ENCODE data around the gene APH1B.

Gene APH1B

DNA sequence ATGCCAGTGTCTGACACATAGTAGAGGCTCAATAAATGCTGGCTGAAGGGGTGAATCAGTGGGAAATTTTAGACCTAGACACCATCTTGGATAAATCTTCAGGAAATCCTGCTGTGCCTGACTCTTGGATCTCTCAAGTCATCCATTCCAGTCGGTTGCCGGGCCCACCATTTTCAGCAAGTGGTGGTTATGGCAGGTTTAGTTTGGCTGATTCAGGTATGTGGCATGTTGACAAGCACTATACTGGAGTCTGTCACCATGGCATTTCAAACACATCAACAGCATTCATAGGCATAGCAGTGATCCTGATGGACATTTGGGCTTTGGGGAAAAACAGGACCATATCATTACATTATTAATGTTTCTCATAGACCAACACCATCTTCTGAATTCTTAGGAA, 25.7 kb upstream of the APH1B start:
- DNase-seq (ENCODE audit: low read depth in 2 of 3, low spot score in 1 of 3): no peak

DNA sequence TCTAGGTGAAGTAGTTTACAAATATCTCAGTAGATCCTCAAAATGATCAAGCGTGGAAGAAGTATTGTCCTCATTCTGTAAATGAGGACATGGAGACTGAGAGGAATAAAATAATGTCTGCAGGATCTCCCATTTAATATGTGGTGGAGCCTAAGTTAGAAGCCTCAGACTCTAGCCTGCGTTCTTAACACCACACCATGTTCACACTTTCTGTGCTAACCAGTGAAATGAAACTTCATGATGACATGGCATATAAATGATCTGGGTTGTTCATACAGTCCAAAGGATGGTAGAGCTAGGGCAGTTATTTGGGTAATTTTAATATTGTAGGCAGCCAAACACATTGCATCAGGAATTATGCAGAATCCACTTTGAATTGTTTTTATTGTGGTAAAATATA, 25.1 kb upstream of the APH1B start:
- no peak for DNase-seq (ENCODE audit: low read depth in 2 of 3, low spot score in 1 of 3)

DNA sequence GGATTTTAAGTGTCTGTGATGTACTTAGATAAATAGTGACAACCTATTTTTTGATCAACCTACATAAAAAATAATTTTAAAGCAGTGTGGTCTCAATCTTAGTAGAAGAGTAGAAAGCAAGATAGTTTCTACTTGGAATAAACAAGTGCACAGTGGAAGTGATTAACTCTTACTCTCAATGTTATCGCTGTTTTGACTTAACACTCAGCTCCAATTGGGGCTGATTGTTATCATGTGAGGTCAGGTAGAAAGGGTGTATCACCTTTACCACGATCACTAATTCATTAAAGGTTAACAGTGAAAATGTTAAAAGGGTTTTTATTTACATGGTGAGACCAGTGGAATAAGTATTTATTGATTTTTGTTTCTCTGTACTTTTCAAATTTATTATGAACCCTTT, 22.4 kb upstream of the APH1B start:
- no peak for DNase-seq (ENCODE audit: low read depth in 2 of 3, low spot score in 1 of 3)

DNA sequence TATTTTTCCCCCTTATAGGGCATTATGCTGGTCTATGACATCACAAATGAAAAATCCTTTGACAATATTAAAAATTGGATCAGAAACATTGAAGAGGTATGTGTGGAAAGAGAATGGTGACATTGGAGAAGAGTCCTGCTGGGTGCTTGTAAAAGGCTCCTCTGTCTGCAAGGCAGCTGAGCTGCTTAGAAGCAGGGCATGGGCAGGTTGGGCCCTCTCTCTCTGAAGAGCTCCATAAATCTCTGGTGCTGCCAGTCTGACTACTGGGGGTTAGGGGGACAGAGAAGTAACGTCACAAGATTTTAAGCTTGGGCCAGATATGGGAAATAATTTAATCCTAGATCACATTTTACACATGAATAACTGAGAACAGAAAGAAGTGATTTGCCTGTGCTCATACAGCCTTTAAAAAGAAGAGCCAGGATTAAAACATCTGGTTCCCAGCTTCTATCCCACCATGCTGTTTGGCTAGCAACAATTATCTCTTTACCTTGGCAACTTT, 21.9 kb upstream of the APH1B start:
- no peak for DNase-seq (ENCODE audit: low read depth in 2 of 3, low spot score in 1 of 3)

DNA sequence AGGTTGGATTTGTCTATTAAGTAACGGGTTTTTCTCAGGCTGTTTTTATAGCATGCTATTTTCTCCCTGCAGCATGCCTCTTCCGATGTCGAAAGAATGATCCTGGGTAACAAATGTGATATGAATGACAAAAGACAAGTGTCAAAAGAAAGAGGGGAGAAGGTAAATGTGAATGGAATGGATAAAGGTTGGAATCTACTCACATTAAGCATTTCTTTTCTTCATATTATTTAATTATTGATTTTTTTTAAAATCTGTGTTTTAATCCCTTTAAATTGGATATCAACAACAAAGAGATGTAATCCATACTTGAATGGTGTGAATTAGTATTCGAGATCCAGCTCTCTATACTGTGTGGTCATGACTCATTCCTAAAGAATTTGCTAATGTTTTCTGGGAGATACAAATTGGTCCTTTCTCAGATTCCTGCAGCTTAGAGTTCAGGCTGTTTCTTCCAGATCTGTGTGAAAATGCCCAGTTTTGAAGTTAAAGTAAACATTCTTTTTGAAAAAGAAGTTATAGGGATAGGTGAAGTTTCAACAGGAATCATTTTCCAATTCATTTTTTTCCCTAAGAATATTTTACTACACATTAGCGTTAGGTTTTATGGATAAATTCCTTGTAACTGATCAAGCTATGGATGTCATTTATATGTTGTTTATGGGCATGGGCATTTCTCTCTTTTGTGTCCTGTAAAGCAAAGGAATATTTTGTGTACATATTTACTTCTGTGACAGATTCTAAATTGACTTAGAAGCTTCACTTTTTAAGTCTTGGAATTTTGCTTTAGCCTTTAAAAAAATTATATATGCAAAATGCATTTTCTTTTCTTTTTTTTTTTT, 20.8 kb upstream of the APH1B start:
- no peak for DNase-seq (ENCODE audit: low read depth in 2 of 3, low spot score in 1 of 3)

DNA sequence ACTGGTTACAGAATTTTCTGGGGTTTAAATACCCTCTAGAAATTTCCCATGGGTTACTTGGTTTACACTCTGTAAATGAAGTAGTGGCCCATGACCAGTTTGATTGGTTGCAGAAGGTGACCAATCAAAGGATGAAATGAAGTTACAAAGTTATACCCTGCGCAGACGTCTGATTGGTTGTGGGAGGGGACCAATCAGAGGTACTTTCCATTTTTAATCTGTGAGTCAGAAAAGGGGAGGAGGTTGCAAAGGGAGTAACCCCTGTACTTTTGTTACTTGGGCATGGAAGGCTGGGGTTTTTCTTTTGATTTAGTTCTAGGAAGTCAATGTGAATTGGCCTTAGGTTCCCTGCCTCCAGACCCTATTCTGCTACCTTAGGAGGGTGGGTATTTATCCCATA, 18.7 kb upstream of the APH1B start:
- no peak for DNase-seq (ENCODE audit: low read depth in 2 of 3, low spot score in 1 of 3)

DNA sequence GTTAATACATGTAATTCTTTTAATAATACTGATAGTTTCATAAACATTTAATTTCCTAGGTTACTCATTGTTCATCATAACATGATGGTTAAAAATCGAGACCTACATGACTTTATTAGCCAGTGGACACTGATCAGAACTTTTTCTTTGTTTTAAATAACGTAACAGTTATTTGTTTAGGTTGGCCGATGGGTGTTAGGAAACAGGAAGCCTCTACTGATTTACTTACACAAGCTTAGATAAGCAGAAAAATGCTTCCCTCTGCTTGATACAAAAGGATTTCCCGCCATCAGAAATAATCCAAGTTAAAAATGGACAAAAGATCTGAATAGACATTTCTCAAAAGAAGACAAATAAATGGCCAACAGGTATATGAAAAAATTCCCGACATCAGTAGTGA, 16.6 kb upstream of the APH1B start:
- no peak for DNase-seq (ENCODE audit: low read depth in 2 of 3, low spot score in 1 of 3)

DNA sequence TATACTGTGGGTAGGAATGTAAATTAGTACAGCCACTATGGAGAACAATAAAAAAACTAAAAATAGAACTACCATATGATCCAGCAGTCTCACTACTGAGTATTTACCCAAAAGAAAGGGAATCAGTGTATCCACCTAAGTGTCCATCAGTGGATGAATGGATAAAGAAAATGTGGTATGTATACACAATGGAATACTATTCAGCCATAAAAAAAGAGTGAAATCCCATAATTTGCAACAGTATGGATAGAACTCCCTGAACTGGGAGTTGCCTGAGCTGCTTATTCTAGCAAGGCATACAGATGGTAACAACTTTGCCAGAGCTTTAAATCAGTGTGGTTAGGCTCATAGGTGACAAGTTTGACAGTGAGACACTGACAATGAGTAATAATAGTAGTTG, 16.1 kb upstream of the APH1B start:
- no peak for DNase-seq (ENCODE audit: low read depth in 2 of 3, low spot score in 1 of 3)

DNA sequence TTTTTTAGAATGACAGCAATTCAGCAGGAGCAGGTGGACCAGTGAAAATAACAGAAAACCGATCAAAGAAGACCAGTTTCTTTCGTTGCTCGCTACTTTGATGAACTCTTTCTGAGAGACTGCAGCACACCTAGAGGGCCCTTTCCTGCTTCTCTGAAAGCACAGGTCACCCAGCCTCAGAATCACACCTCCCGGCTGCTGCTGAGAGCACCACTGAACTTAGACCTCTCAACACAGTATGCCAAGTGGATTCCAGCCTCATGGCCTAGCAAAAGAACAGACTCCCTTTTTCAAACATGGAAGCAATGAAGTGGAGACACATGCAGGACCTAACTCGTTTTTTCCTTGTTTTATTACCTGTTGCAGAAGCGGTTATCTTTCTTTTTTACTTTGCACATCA, 13.9 kb upstream of the APH1B start:
- DNase-seq (ENCODE audit: low read depth in 2 of 3, low spot score in 1 of 3): no peak

DNA sequence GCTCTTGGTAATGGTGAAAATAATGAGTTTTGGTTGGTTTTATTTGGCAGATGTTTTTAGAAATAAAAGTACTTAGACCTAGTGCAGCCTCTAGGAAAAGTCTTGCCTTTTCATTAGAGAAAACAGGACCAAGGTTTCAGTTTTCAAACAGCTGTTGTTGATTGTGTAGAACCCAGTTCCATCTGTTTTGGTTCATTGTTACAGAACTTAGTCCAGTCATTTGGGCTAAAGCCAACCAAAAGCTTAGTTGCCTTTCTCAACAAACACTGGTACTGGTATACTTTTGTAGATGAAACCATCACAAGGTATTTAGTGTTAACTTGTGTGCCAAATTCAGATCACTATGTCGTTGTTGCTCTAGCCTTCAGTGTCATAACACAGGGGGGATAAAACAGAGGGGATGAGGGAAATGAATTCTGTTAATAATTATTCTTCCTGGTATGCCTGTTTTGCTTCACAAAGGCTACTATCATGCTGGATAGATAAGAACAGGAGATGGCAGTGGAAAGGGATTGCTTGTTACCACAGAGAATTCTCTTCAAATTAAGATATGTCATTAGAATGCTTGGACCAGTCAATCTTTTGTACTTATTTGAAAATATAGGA, 12.6 kb upstream of the APH1B start:
- DNase-seq (ENCODE audit: low read depth in 2 of 3, low spot score in 1 of 3): no peak

DNA sequence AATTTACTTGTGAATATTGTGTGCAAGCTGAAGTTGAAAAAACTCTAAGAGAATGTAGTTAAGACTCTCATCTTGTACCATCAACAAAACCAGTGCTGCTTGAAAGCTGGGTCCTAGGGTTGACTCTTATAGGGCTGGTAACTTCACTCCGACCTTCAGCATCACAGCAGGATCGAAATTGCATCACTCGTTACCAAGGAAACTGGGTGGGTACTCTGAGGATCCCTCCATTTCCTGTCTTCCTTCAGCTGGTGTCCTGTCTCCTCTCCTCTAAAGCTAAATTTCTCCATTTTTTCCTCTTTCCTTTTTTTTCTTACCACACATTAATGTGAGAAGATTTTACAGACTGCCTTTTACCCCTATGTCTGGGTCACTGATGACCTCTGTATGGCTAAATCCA, 3.0 kb upstream of the APH1B start:
- DNase-seq (ENCODE audit: low read depth in 2 of 3, low spot score in 1 of 3): no peak

DNA sequence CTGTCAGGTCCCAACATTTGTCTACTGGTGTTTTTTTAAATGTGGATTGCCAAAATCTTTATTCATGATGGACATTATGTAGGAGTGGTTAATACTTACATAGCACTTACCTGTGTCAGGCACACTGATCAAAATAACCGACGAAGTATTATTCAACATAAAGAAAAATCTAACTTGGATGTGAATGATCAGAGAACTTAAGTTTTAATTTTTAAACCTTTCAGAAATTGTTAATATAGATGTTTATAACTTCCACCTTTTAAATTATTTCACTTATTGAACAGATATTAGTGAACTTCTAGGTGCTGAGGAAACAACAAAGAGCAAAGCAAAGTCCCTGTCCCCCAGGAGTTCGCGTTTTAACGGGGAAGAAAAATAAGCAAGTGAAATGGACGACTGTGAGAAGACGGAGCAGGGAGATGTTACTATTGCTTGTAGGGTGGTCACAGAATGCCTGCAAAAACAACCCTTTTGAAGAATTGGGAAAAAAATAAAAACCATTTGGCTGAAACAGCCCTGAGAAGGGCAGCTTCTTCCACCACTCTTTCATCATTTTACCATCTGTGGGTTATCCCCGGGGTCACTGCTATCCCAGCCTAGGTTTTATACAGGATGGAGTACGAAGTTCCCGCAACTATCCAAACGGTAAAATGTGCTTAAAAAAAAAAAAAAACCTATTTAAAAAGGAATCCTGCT, 915 bp upstream of the APH1B start:
- DNase-seq (ENCODE audit: low read depth in 2 of 3, low spot score in 1 of 3): no peak

DNA sequence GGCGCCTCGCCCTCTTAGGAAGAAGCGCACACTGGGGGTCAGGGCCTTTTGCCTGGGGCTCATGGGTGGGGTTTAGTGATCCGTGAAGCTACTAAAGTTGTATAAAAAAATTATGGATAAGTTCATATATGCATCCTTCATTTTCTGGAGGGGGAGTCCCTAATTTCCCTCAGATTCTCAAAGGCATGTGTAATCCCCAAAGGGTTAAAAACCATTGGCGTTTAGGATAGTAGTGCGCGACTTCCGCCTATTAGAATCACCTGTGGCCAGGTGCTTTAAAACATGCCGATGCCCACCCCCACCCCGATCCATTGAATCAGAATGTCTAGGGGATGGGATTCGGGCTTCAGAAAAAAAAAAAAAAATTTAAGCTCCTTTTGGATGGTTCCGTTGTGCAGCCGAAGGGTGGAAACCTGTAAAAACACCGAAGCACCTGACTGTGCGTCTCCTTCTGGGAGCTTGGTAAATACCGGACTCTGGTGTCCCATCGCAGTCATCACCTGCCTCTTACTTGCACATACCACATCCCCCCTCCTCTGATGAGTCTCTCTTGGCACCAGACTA, 570 bp downstream of the APH1B start:
- no peak for DNase-seq (ENCODE audit: low read depth in 2 of 3, low spot score in 1 of 3)

DNA sequence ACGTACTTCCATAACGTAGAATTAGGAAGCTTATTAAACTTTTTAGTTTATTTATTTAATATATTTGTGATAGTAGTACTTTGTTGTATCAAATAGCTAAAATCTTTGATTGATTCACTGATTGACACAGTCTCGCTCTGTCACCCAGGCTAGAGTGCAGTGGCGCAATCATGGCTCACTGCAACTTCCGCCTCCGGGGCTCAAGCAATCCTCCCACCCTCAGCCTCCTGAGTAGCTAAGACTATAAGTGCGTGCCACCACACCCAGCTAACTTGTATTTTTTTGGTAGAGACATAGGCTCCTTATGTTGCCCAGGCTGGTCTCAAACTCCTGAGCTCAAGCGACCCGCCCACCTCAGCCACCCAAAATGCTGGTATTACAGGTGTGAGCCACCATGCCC, 5.7 kb downstream of the APH1B start:
- no peak for DNase-seq (ENCODE audit: low read depth in 2 of 3, low spot score in 1 of 3)

DNA sequence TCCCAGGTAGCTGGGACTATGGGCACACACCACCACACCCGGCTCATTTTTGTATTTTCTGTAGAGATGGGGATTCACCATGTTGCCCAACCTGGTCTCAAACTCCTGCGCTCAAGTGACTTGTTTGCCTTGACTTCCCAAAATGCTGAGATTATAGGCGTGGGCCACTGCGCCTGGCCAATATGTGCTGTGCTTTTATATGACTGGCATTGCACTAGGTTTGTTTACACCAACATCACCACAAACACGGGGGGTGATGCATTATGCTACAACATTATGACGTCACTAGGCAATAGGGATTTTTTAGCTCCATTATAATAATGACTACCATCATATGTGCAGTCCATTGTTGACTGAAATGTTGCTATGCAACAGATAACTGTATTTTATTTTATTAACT, 6.9 kb downstream of the APH1B start:
- no peak for DNase-seq (ENCODE audit: low read depth in 2 of 3, low spot score in 1 of 3)

DNA sequence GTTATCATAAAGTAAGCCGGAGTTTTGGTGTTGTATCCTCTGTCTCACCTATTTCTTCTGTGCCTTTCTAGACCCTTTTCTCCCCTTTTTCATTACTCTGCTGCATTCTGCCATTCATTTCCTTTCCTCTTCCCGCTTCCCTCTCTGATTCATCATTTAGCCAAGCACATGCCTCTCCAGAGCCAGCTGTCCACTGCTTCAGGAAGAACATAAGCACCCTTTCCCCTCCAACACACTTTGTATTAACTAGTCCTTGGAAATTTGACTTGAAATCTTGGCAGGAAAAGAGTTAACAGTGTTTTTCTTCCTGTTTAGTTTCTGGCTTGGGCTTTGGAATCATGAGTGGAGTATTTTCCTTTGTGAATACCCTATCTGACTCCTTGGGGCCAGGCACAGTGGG, 9.7 kb downstream of the APH1B start:
- no peak for DNase-seq (ENCODE audit: low read depth in 2 of 3, low spot score in 1 of 3)

DNA sequence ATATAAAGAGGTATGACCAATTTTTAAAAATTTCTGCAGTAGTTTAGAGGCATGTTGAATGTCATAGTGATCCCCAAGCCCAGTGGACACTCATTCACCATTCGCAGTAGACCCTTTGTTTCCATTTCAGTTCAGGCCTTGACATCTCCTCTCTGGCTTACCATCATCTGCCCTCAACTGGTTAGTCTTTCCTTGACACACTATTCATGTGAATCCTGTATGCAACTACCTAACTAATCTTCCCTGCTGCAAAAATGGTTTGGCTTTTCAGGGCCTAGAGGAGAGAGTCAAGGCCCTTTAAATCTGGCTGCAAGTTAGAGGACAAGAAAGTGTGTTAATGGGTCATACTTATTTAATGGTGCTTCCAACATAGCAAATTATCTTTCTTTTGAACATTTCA, 10.9 kb downstream of the APH1B start:
- no peak for DNase-seq (ENCODE audit: low read depth in 2 of 3, low spot score in 1 of 3)

DNA sequence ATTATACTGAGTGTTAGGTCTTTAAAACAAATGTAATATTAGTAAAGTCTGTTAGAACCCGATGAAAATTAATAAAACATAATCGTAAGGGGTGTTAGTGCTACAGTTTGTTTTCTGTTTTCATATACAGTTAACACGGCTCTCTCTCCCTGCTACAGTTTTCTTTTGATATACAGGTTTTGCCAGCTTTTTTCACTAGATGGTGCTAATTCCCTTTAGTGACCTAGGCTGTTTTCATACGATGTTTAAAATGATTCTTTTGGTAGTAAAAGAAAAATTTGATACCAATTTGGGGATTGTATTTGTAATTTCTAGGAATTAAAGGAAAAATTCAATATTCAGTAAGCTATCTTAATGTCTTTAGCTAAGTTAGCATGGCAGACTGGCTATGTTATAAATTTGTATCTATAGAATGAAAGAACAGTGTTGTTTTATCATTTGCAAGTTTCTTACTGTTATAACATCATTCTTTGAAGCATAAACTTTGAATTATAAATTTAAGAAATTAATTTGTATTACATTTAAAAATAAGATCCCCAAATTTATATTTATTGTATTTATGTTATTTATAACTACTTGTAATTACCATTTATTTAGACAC, 11.5 kb downstream of the APH1B start:
- peak in 1 of 3 donors; percentile 39 for DNase-seq (ENCODE audit: low read depth in 2 of 3, low spot score in 1 of 3)

DNA sequence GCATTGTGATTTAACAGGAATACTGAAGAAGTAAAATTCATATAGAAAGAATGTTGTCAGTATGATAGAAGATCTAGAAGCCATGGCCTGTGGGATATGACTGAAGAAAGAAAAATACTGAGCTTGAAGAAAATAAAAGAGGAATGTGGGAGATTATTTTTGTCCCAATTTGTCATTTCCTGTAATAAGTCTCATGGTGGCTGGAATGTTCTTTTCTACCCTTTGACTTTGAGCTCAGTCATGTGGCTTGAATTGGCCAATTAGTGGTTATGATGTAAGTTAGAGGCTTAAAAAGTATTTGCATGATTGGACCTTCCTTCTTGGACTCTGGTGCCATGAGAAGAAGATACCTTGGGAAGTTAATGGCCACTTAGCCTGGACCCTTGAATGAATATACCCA, 14.1 kb downstream of the APH1B start:
- no peak for DNase-seq (ENCODE audit: low read depth in 2 of 3, low spot score in 1 of 3)

DNA sequence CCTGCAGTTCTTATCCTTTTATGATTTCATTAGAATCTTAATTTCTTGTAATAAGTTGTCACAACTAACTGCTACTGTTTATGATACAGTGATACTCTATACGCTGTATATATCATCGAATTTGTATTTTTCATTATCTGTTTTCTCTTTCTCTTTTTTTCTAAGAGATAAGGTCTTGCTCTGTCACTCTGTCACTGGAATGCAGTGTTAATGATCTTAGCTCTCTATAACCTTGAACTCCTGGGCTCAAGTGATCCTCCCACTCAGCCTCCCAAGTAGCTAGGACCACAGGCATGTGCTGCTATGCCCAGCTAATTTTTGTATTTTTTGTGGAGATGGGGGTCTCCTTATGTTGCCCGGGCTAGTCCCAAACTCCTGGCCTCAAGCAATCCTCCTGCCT, 14.8 kb downstream of the APH1B start:
- no peak for DNase-seq (ENCODE audit: low read depth in 2 of 3, low spot score in 1 of 3)

DNA sequence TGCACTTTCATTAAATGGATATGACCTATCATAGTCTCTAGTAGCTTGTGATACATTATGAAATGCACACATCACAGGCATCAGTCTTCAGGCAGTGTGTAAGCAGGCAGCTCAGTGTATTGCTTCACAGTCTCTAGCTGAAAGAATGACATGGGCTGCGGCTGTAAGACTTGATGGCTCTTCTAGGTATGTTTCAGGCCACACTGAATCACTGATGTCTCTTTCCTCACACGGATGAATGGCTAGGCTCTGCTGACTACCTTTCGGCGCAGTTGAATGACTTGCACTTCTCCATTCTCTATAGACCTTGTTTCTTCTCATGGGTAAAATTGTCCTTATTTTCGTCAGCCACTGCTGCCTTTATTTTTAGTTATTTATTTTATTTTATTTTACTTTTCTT, 15.4 kb downstream of the APH1B start:
- no peak for DNase-seq (ENCODE audit: low read depth in 2 of 3, low spot score in 1 of 3)

DNA sequence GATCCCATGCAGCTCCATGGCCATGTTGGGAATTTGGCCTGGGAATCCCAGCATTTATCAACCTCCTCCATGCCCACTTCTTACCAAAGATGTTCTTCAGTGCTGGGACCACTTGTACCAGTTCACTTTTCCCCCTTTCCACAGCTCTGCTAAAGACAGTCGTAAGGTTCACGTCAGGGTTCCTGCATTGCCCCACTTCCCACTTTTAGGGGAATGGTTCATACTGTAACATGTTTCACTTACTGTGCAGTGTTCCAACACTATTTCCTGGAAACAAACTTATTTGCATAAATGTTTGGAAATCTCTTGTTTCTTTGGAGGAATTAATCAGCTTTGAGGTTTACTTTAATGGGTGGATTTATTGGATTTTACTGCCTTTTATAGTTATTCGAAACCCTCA, 17.0 kb downstream of the APH1B start:
- no peak for DNase-seq (ENCODE audit: low read depth in 2 of 3, low spot score in 1 of 3)
